Lung microvascular endothelial cell (primary cell): ENCODE results near the gene IPO9. TPM values are rescaled to one million over a fixed set of nuclear protein-coding genes. Genes with fewer than 3 reads are reported as not detected.

ENCODE experiments used
- DNase-seq, 2 donors: peaks; one replicate each; pipeline versions ENCODE4 v3.0.0 to v3.0.0-alpha.2; 2010; ENCODE audit warnings: low read depth in 2 of 2
- total RNA-seq: library from RNA; depleted of rRNA; stranded (reverse); fragments of >200 nt; gene quantifications from 2 replicates; pipeline ENCODE4 v1.2.1, GENCODE V29; 2014

IPO9 gene
- total RNA-seq, result 15.7 and 17.0 TPM in 2 replicates

- peak; percentile 93 to 96 for DNase-seq
These were observed at the start of gene IPO9 for GRCh38 chr1:201828820-201829774. TSS of gene IPO9 (plus strand) at chr1:201829157. CDS start at chr1:201829210, 53 bp downstream.

GRCh38 chr1:201779351-201779880 is 49.5 kb upstream of the IPO9 start:
- DNase-seq, result no peak

GRCh38 chr1:201780952-201781351 is 48.0 kb upstream of the IPO9 start:
- no peak for DNase-seq

GRCh38 chr1:201781437-201781836 is 47.5 kb upstream of the IPO9 start:
- peak in 1 of 2 donors; percentile 92 for DNase-seq

GRCh38 chr1:201782353-201782752 is 46.6 kb upstream of the IPO9 start:
- no peak for DNase-seq

- DNase-seq, result no peak
These were observed 45.9 kb upstream of the IPO9 start for GRCh38 chr1:201783058-201783457.

GRCh38 chr1:201783572-201783971 is 45.4 kb upstream of the IPO9 start:
- no peak for DNase-seq

- DNase-seq, result no peak
These were observed 43.7 kb upstream of the IPO9 start for GRCh38 chr1:201785291-201785690.

GRCh38 chr1:201786824-201787223 is 42.1 kb upstream of the IPO9 start:
- DNase-seq, result peak in 1 of 2 donors; percentile 53

GRCh38 chr1:201788296-201788695 is 40.7 kb upstream of the IPO9 start:
- DNase-seq, result no peak

- no peak for DNase-seq
These were observed 39.7 kb upstream of the IPO9 start for GRCh38 chr1:201789245-201789644.

- DNase-seq, result peak in 1 of 2 donors; percentile 83
These were observed 38.7 kb upstream of the IPO9 start for GRCh38 chr1:201790261-201790660.

- DNase-seq, result peak in 1 of 2 donors; percentile 82
These were observed 37.7 kb upstream of the IPO9 start for GRCh38 chr1:201791051-201791778.

GRCh38 chr1:201791779-201792173 is 37.2 kb upstream of the IPO9 start:
- DNase-seq, result peak; percentile 30 to 91

- DNase-seq, result peak; percentile 87 to 88
These were observed 36.2 kb upstream of the IPO9 start for GRCh38 chr1:201792534-201793305.

GRCh38 chr1:201793306-201793925 is 35.5 kb upstream of the IPO9 start:
- peak in 1 of 2 donors; percentile 71 for DNase-seq

GRCh38 chr1:201795066-201795465 is 33.9 kb upstream of the IPO9 start:
- peak; percentile 32 to 47 for DNase-seq

- no peak for DNase-seq
These were observed 28.7 kb upstream of the IPO9 start for GRCh38 chr1:201800246-201800645.

GRCh38 chr1:201806801-201807200 is 22.2 kb upstream of the IPO9 start:
- DNase-seq, result no peak

- DNase-seq, result no peak
These were observed 20.9 kb upstream of the IPO9 start for GRCh38 chr1:201807958-201808632.
